MM.1S (cell line): ENCODE measurements around the gene MYOZ1.

Experiments used
- CTCF ChIP-seq: fragments of 300-600 bp; sonication (generic); IDR thresholded peaks from 2 replicates; pipeline ENCODE4 v1.5.1; 2016; ENCODE audit warnings: antibody characterized with exemption, low read length, mixed read lengths
- EZH2 ChIP-seq: fragments of 300-600 bp; sonication (generic); optimal IDR thresholded peaks from 2 replicates; pipeline ENCODE3; 2017; ENCODE audit warnings: low read depth, mild to moderate bottlenecking, antibody characterized with exemption, low read length, mixed read lengths
- EZH2phosphoT487 ChIP-seq: fragments of 300-600 bp; sonication (generic); IDR thresholded peaks from 2 replicates; pipeline ENCODE4 v1.6.1; 2018; ENCODE audit warnings: antibody characterized with exemption, low read length

- TF ChIP-seq EZH2phosphoT487, result no peak
- no peak for TF ChIP-seq CTCF
- no peak for TF ChIP-seq EZH2
Measured at GRCh38 chr10:73629165-73629564, 12.1 kb downstream of the MYOZ1 start.
